GM12864 (cell line): ENCODE results near the gene ANKZF1.

Experiments
- DNase-seq: peaks from one replicate; pipeline ENCODE4 v3.0.0-alpha.2; 2011; ENCODE audit warnings: low read depth
- H3K4me3 ChIP-seq: 2 replicates; pipeline ENCODE4 v1.5.1; 2011; ENCODE audit warnings: mild to moderate bottlenecking, low read depth, low read length, control low read depth
- TF ChIP-seq, protein P1 (sequence below): IDR thresholded peaks from 2 replicates; pipeline ENCODE4 v1.5.1; 2011; ENCODE audit warnings: low read depth, mild to moderate bottlenecking, moderate library complexity, low read length, control low read depth, inconsistent platforms; ENCODE audit errors: missing control alignments

The ANKZF1 gene

DNA sequence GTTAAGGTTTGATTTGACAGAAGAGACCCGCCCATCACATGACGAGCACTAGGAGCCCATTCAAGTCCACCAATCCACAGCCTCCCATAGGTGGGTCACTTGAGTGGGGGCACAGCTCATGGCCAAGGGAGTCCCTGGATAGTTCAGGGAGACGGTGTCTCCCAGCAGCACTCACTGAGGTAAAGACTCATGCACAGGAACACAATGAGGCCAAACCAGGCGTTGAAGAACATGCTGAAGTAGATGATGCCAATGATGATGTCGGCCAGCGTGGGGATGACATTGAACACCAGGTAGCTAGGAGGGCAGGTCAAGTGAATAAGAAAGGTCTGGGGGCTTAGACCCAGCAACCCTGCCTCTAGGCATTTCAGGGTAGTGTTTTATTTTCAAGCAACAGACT, 14.8 kb upstream of the ANKZF1 start:
- TF ChIP-seq, protein P1, sequence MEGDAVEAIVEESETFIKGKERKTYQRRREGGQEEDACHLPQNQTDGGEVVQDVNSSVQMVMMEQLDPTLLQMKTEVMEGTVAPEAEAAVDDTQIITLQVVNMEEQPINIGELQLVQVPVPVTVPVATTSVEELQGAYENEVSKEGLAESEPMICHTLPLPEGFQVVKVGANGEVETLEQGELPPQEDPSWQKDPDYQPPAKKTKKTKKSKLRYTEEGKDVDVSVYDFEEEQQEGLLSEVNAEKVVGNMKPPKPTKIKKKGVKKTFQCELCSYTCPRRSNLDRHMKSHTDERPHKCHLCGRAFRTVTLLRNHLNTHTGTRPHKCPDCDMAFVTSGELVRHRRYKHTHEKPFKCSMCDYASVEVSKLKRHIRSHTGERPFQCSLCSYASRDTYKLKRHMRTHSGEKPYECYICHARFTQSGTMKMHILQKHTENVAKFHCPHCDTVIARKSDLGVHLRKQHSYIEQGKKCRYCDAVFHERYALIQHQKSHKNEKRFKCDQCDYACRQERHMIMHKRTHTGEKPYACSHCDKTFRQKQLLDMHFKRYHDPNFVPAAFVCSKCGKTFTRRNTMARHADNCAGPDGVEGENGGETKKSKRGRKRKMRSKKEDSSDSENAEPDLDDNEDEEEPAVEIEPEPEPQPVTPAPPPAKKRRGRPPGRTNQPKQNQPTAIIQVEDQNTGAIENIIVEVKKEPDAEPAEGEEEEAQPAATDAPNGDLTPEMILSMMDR: no peak
- H3K4me3 ChIP-seq: no peak overlapping the region
- no peak for DNase-seq

DNA sequence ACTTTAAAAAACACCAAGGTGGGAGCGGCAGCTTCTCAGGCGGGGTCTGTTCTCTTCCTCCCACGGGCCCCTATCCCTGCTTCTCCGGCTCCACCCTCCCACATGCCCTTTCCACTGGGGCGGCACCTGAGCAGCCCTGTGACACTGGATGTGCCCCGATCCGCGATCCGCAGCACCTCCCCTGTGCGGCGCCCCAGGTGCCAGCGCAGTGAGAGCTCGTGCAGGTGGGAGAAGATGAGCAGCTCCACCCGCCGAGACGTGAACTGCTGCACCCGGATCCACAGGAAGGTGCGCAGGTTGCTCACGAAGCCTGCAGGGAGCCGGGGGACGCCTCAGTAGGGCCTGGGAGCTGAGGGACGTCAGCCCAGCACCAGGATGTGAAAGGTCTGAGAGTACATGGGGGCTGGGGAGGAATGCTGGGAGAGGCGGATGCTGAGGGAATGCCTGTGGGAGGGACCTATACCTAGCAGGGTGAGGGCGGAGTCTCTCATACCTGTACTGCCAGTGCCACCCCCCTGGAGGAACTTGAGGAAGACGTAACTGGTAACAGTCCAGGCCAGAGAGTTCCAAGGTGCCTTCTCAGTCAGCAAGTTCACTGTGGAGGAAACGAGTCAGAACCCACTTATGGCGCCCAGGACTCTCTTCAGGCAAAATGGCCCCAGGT, 13.6 kb upstream of the ANKZF1 start:
- no peak overlapping the region for H3K4me3 ChIP-seq
- TF ChIP-seq, protein P1: no peak
- DNase-seq: no peak

DNA sequence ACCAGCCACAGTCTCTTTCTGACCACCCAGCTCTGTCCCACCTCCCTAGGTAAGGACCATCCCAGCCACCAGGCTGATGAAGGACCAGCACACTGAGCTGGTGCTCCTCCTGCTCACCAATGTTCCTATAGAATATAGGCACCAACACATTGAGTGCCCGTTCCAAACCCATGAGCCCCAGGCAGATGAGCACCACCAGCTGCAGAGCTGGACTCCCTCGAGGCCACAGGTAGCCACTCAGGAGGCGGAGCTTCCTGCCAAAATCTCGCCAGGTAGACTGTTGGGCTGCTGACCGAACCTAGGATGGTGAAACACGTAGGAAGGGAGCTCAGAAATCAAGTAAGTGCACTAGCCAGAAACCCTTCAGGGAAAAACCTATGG, 13.1 kb upstream of the ANKZF1 start:
- DNase-seq: no peak
- no peak overlapping the region for H3K4me3 ChIP-seq
- TF ChIP-seq, protein P1: no peak

DNA sequence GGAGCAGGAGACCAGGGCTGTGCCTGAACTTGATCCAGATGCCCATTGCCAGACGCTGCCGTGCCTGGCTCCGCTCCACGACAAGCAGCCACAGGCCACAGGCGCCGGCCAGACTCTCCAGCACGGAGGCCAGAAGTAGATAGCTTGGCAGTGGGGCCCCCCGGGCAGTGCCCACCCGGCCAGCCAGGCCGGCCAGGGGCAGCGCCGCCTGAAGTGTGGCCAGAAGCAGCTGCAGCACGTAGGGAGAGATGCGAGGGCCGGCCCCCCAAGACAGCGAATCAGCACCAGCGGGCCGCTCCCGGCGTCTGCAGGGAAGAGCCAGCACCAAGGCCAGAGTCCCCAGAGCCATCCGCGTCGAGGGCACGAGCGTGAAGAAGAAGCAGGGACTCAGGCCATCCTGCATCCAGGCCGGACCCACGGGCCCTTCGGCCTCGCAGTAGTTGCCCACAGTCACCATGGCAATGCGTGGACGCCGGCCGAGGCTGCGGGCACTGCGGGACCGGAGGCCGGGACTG, 11.3 kb upstream of the ANKZF1 start:
- H3K4me3 ChIP-seq: peak overlapping the region; percentile 86
- no peak for DNase-seq
- TF ChIP-seq, protein P1: no peak

DNA sequence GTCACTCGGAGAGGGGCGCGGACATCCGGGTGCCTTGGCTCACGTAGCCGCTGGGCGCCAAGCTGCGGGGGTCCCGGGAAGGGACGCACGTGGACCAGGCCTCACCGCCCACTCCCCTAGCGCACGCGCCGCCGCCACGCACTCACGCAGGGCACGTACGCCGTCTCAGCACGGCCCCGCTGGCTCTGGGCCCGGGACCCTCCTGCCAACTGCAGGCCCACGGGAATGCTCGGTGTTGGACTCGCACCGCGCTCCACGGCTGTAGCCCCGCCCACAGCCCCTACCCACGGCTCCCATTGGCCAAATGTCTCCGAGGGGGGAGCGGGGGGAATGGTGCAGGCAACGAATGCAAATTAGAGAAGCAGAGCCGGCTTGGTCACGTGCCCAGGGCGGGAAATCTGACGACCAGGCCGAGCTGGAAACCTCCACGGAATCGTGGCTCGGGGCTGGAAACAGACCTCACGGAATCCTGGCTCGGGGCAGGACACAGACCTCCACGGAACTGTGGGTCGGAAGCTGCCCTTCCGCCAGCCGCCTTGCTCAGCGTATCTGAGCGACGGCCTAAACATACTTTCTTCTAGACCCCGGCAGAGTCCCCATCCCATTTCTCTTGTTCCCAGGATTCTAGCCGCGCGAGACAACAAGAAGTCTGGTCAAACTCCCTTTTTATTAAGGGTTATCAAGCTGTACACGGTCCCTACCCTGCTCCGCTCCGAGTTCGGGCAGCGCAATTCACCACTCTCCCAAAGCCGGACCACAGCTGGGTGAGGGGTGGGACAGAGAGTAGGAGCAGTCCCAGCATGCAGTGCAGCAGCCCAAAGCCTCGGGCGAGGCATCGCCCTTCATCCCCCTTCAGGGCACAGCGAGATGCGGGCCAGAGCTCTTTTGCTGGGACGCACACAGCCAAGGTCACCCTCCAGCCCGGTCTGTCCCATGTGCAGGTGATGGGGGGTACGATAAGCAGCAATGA, 10.6 kb upstream of the ANKZF1 start, which contains the start of gene ABCB6:
Gene ABCB6, minus strand, starts transcription at position 227 of the 970 bp plus-strand sequence. CDS start 285 bp downstream, outside the sequence.
- TF ChIP-seq, protein P1: no peak
- DNase-seq: peak; percentile 62
- H3K4me3 ChIP-seq: peak within 1 kb of the TSS; percentile 86

DNA sequence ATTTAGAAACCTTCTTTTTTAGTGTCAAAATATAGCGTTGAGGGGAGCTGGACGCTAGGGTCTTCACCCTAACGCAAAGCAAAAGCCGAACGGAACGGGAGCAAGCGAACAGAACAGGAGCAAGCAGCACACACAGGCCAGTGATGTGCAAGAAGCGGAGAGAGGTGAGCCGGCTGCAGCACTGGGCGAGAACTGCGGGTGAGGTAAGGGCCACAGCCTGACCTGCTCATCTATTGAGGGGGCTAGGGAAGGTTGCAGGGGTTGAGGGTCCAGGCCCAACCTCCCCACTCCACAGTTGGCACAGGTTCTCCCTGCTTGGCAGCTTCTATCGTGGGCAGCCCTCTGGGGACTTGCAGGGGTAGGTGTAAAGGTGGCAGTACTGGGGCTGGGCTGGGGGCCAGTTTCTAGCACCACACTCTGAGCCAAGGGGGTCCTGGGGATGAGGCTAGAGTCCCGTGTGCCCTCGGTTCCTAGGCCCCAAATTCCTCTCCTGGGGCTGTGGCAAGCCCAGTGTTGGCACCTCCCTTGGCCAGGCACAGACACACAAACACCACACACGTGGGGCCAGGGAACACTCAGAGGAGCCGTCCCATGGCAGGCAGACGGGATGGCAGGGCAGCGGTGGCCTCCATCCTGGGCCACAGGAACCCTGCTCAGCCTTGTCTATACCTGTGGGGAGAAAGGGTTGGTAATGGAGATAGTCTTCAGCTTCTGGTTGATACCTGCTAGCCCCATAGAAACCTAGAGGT, 9.6 kb upstream of the ANKZF1 start:
- H3K4me3 ChIP-seq: no peak overlapping the region
- no peak for DNase-seq
- TF ChIP-seq, protein P1: no peak
